T-helper 1 cell treated with Interleukin-12 subunit alpha and Interleukin-12 subunit beta and Interleukin-4 antibody, amounts not matched to agents 30 ng/mL and 1 ng/mL, for 36 hours (primary cell): ENCODE measurements around the gene ZNF506. TPM values are rescaled to one million over a fixed set of nuclear protein-coding genes. Genes with fewer than 3 reads are reported as not detected.
"Not testable (repeated sequence)": the region's sequence is repeated elsewhere in the genome, so short reads cannot be mapped to it uniquely, and the experiment has no call there.

ENCODE experiments used
- intact Hi-C: fragments of 100-400 bp; cut with micrococcal nuclease; formaldehyde crosslinking; loops from one replicate; pipeline ENCODE4 v1.15.1; 2024
- total RNA-seq: library from RNA; stranded (reverse); gene quantifications from 2 replicates; pipeline ENCODE4 v1.2.3, GENCODE V29; 2022

The ZNF506 gene
- total RNA-seq = 17.2 and 22.5 TPM in 2 replicates

DNA sequence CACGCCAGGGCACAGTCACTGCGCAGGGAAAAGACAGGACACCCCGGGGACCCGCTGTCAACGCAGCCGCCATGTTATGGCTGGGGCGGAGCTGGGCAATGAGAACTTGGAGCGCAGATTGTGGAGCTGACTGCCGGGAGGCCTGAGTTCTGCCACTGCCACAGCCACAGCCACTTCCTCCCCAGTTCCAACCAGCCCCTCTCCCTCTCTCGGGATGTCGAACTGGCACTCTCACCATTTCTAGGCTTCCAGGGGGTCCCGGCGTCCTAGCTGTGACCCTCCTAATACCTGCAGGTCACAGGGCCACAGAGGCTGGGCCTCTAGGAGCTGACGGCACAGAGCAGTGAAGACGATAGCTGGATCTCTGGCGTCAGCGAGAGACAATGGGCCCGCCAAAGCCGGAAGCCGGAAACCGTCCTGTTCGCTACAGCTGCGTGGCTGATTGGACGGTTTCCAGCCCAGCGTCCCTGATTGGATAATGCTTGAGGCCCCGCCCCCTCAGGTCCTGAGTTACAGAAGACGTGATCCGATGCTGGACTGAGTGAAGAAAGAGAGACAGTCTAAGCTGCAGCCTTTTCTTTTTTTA lies at the start of gene ZNF506:
TSS of gene ZNF506 (minus strand) at position 385 of the 586 bp plus-strand sequence. CDS start at position 238, 147 bp downstream.
- intact Hi-C loops = loop anchor here (1.0 kb wide), 6 partner anchors 45 to 157 kb away; partner anchors contain the start of genes ZNF101, ZNF14 and ZNF93

DNA sequence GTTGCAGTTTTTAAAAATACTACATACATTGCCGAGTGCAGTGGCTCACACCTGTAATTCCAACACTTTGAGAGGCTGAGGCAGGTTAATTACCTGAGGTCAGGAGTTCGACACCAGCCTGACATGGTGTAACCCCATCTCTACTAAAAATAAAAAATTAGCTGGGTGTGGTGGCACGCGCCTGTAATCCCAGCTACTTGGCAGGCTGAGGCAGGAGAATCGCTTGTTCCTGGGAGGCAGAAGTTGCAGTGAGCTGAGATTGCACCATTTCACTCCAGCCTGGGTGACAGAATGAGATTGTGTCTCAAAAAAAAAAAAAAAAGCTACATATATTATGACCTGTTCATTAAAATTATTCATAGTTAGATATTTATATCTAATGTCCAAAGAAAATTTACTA lies 48.5 kb upstream of the ZNF506 start:
- intact Hi-C loops = not testable (repeated sequence)

DNA sequence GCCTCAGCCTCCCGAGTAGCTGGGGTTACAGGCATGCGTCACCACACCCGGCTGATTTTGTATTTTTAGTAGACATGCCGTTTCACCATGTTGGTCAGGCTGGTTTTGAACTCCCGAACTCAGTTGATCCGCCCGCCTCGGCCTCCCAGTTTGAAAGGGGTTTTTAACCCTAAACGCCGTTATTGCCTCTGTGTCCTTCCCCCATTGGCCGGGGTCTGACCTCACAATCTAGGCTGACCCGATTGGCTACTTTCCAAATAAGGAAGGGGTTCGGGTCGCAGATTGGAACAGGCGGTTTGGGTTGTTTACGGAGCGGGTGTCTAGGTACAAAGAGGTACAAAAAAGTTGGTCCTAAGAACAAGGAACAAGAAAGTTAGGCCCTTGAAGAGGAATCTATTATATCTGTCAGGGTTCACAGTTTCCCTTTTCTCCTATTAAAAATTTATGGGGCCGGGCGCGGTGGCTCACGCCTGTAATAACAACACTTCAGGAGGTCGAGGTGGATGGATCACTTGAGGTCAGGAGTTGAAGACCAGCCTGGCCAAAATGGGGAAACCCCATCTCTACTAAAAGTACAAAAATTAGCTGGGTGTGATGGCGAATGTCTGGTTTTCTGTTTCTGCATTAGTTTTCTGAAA lies 45.2 kb upstream of the ZNF506 start:
- intact Hi-C loops = loop anchor here (1.0 to 10.0 kb wide), 5 partner anchors 45 to 1638 kb away; partner anchors contain the start of genes ZNF429, ZNF486, ZNF493 and ZNF506

DNA sequence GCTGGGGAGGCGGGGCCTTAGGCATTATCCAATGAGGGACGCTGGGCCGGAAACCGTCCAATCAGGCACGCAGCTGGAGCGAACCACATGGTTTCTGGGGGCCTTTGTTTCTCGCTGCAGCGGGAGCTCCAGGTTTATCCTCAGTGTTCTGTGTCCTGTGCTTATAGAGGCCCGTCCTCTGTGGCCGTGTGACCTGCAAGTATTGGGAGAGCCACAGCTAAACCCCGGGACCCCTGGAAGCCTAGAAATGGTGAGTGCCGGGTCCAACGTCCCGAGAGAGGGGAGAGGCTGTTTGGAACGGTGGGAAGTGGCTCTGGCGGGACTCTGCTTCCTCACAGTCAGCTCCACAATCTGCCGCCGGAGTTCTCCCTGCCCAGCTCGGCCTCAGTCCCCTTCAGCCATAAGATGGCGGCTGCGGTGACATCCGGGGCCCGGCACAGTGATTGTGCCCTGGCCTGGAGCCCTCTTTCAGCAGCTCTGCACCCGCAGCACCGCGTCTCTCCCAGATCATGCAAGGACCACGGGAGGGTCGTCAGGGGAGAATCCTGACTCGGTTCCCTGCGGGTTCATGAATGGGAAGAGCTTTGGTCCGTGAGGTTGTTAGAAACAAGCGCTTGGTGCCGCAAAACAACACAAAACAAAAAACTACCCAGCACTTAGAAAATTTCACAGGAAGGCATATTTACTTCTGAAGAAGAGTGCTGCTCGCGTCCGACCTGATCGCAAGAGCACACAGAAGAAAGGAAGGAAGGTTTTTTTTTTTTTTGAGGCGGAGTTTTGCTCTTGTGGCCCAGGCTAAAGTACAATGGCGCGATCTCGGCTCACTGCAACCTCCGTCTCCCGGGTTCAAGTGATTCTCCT lies 44.4 kb upstream of the ZNF506 start, which contains the start of gene ZNF253:
TSS of gene ZNF253 (plus strand) at position 133 of the 861 bp plus-strand sequence. CDS start at position 248, 115 bp downstream.
- intact Hi-C loops = loop anchor here (1.0 to 10.0 kb wide), 9 partner anchors 34 to 1639 kb away; partner anchors contain the start of genes ZNF101, ZNF14, ZNF429 and ZNF486

DNA sequence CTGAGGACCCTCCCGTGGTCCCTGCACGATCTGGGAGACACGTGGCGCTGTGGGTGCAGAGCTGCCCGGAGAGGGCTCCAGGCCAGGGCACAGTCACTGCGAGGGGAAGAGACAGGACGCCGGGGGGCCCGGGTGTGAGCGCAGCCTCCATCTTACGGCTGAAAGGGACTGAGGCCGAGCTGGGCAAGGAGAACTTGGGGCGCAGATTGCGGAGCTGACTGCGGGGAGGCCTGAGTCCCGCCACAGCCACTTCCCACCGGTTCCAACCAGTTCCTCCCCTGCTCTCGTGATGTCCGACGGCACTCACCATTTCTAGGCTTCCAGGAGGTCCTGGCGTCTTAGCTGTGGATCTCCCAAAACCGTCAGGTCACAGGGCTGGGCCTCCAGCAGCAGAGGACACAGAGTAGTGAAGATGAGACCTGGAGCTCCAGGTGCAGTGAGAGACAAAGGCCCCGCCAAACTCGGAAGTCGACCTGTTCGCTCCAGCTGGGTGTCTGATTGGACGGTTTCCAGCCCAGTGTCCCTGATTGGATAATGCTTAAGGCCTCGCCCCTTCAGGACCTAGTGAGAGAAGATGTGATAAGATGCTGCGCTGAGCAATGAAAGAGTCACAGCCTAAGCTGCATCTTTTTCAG lies 39.3 kb upstream of the ZNF506 start:
- intact Hi-C loops = loop anchor here (10.0 kb wide), 1 partner anchor 1644 kb away; the partner anchor contains the start of gene ZNF429

DNA sequence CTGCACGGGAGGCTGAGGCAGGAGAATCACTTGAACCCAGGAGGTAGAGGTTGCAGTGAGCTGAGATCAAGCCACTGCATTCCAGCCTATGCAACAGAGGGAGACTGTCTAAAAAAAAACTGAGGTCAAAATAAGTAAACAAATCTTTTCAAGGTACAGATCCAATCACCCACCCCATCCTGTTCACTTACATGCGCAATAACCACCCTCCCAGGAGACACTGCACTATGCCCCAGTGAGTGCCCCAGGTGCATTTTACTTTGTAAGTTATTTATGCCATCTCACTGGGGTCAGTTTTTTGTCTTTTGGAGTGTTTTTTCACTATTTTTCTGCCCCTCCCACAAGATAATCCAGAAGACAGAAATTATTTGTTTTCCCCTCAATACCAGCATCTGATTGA lies 37.2 kb upstream of the ZNF506 start:
- intact Hi-C loops = no loop called here

DNA sequence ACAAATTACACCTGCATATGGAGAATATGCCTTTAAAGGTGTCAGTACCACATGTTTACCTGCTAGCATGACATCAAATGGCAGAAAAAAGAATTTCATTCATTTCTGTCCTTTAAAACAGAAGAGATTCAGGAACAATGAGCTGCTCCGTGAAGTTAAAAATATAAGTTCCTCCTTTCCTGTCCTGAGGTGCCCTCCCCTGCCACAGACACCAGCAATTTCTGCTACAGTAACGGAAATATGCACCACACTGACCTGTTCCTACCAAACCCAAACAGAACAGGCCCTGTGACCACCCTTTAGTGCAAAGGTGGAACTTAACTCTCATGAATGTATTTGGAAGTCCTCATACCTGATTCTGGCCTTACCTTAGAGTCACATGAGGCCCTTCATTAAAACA lies 30.2 kb upstream of the ZNF506 start:
- intact Hi-C loops = not testable (repeated sequence)

DNA sequence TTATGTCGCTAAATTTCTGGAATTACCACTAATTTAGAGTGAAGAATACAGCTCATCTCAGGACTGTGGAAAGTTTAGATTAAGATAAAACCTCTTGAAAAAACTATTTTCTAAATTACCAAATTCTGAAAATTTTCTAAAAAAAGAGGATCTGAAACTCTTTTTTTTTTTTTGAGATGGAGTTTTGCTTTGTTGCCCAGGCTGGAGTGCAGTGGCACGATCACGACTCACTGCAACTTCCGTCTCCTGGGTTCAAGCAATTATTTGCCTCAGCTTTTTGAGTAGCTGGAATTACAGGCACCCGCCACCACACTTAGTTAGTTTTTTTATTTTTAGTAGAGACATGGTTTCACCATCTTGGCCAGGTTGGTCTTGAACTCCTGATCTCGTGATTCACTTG lies 27.5 kb upstream of the ZNF506 start:
- intact Hi-C loops = no loop called here

DNA sequence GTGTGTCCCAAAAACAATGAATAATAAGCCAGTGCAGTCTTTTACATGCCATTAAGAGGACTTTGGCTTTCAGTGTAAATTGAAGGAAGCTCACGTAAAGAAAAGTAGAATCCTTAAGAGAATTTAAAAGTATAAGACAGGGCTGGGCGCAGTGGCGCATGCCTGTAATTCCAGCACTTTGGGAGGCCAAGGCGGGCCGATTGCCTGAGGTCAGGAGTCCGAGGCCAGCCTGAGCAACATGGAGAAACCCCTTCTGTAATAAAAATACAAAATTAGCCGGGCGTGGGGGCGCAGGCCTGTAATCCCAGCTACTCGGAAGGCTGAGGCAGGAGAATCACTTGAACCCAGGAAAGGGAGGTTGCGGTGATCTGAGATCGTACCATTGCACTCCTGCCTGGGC lies 26.2 kb upstream of the ZNF506 start:
- intact Hi-C loops = no loop called here

DNA sequence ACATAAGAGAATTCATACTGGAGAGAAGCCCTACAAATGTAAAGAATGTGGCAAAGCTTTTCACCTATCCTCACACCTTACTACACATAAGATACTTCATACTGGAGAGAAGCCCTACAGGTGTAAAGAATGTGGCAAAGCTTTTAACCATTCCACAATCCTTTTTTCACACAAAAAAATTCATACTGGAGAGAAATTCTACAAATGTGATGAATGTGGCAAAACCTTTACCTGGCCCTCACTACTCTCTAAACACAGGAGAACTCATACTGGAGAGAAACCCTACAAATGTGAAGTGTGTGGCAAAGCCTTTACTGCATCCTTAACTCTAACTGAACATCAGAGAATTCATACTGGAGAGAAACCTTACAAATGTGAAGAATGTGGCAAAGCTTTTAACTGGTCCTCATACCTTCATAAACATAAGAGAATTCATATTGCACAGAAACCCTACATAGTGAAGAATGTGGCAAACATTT lies 14.0 kb upstream of the ZNF506 start:
- intact Hi-C loops = no loop called here

DNA sequence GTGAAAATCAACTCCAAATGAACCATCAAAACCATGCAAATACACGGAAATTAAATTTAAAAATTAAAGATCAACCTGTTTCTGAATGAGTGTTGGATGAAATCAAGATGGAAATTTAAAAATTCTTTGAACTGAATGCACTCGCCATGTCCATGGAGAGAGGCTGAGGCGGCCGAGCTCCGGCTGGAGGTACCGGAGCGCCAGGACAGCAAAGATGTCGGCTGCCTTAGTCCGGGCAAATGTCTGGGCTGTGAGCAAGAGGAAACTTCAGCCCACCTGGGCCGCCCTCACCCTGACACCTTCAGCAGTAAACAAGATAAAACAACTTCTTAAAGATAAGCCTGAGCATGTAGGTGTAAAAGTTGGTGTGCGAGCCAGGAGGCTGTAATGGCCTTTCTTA lies 5.3 kb upstream of the ZNF506 start:
- intact Hi-C loops = no loop called here

DNA sequence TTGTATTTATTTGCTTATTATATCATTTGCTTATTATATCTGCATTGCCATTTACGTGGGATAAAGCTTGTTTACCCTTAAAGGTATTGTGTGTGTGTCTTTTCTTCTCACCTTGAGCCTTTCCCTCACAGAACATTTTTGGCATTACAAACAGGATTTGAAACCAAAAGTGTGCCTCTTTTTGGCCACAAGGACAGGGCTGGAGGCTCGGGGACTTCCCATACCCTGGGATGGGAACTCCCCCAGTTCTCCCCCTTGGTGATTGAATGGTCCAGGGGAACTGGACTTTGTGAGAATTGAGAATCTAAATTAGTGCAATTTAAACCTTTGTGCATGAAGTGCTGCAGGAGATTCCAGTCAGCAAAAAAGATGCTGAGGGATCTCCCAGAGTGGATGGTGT lies 2.4 kb upstream of the ZNF506 start:
- intact Hi-C loops = no loop called here

DNA sequence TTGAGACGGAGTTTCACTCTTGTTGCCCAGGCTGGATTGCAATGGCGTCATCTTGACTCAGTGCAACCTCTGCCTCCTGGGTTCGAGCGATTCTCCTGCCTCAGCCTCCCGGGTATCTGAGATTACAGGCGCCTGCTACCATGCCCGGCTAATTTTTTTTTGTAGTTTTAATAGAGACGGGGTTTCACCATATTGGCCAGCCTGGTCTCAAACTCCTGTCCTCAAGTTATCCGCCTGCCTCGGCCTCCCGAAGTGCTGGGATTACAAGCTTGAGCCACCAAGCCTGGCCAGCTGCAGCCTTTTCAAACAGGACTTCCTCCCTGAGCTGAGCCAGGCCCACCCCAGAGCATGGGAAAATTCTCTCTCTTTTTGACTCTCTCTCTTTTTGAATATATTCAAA lies 426 bp upstream of the ZNF506 start:
- intact Hi-C loops = loop anchor here (1.0 kb wide), 6 partner anchors 44 to 158 kb away; partner anchors contain the start of genes ZNF101, ZNF14 and ZNF93

DNA sequence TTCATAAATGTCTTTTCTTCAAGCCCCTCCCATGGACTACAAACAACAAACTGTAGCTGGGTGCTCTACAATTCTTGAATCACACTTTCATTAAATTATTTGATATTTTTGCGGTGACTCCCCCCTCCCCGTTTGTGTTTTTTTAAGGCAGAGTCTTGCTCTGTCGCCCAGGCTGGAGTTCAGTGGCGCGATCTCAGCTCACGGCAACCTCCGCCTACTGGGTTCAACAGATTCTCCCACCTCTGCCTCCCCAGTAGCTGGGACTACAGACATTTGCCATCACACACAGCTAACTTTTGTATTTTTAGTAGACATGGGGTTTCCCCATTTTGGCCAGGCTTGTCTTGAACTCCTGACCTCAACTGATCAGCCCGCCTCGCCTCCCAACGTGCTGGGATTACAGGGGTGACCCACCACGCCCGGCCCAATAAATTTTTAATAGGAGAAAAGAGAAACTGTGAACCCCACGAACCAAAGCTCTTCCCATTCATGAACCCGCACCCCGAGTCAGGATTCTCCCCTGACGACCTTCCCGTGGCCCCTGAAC lies 703 bp downstream of the ZNF506 start:
- intact Hi-C loops = loop anchor here (1.0 kb wide), 6 partner anchors 45 to 157 kb away; partner anchors contain the start of genes ZNF101, ZNF14 and ZNF93

DNA sequence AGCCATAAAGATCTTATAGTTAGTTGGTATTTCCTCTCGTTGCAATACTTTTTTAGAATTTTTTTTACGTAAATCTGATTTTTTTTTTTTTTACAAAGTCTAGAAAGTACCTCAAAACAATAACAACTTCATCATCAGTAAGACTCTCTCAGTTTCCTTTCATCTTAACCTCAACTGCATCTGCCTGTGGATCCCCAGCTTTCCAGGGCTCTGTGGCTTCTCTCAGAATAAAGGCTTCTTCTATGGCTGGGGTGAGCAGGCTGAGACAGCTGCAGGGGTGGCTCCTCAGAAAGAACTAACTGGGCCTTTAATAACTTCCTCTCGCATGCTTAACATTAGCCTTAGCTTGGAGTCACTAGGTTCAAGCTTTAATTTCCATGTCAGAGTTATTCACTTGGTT lies 4.2 kb downstream of the ZNF506 start:
- intact Hi-C loops = loop anchor here (1.0 kb wide), 2 partner anchors 41 to 149 kb away; partner anchors contain the start of gene ZNF101

DNA sequence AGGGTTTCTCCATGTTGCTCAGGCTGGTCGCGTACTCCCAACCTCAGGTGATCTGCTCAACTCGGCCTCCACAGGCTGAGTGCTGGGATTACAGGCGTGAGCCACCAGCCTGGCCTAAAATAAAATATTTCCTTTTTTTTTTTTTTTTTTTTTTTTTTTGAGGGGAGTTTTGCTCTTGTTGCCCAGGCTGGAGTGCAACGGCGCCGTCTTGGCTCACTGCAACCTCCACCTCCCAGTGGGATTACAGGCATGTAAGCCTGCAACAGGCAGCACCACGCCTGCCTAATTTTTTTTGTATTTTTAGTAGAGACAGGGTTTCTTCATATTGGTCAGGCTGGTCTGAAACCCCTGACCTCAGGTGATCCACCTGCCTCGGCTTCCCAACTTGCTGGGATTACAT lies 4.9 kb downstream of the ZNF506 start:
- intact Hi-C loops = loop anchor here (1.0 kb wide), 2 partner anchors 40 to 148 kb away; partner anchors contain the start of gene ZNF101

DNA sequence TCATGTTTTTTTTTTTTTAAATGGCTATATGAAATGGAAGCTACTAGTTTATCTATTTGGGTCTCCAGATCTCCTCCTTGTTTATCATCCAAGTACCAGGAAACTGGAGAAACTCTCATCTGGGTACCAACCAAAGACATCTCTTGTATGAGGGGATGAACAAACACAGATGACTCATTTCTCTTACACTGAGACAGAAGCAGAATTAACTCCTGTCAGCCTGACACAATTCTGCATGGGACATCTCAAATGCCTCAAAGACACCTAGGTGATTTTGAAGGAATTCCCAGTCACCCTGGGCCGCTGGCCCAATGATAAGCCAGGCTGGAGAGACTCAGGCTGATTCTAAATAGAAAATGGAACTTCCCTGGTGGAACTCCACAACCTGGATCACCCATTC lies 9.6 kb downstream of the ZNF506 start:
- intact Hi-C loops = not testable (repeated sequence)

DNA sequence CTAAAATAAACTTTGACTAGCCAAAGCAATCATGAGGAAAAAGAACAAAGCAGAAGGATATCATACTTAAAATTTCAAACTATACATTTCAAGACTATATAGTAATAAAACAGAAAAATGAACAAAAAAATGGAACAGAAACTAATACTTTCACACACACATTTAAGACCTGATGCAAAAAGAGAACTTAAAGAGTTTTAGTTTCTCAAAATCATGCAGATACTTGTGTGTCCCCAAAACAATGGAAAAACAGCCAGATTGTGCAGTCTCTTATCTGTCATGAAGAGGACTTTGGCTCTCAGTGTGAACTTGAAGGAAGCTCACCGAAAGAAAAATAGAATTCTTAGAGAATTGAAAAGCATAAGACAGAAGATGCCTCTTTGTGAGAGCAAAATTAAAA lies 16.1 kb downstream of the ZNF506 start:
- intact Hi-C loops = no loop called here

DNA sequence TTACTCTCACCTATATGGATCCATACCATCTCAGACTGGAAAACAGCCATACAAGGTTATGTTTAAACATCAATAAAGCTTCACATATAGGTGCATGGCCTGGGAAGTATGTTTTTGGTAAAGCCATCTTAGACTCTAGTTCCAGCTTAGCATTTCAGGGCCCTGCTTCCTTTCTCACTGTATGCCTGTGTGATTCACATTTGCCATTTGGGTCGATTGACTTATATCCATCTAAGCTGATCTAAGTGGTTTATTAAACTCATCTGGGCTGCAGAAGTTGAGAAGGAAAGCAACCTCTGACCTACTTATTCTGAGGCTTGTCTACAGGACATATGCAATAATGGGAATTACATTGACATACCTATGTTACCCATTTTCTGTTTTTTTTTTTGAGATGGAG lies 33.5 kb downstream of the ZNF506 start:
- intact Hi-C loops = no loop called here

DNA sequence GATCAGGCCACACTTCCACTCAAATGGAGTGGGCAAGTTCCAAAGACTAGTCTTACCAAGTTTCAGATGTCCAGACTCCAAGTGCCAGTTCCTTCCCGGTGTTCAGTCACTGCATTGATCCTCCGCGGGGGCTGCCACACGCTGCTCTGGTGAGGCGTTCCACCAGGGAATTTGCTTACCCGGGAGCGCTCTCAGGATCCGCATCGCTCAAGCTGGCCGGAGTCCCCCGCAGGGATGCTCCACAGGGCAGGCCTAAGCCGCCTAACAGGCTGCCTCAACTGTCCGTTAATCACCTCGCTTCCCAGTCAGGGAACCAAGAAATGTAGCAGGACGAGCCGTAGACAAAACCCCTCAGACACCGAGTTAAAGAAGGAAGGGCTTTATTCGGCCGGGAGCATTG lies 36.1 kb downstream of the ZNF506 start:
- intact Hi-C loops = not testable (repeated sequence)
